CD4-positive, alpha-beta T cell treated with Interleukin-17A for 4 hours (primary cell): ENCODE data around the gene RHO.

ENCODE experiments used
- DNase-seq: peaks from one replicate; pipeline ENCODE4 v3.0.0-alpha.2; 2020; ENCODE audit warnings: mixed read lengths

RHO gene

GRCh38 chr3:129548104-129548965, 19.9 kb downstream of the RHO start:
- no peak for DNase-seq

- no peak for DNase-seq
Measured at GRCh38 chr3:129549006-129549800, 20.8 kb downstream of the RHO start.

- no peak for DNase-seq
Measured at GRCh38 chr3:129549805-129550204, 21.4 kb downstream of the RHO start.

GRCh38 chr3:129552287-129553050, 24.0 kb downstream of the RHO start:
- no peak for DNase-seq

- no peak for DNase-seq
Measured at GRCh38 chr3:129553171-129553570, 24.7 kb downstream of the RHO start.

GRCh38 chr3:129553719-129554118, 25.3 kb downstream of the RHO start:
- peak; percentile 24 for DNase-seq

GRCh38 chr3:129554356-129555152, 26.1 kb downstream of the RHO start:
- DNase-seq = no peak

GRCh38 chr3:129555153-129555550, 26.7 kb downstream of the RHO start:
- no peak for DNase-seq

- DNase-seq = no peak
Measured at GRCh38 chr3:129555616-129556357, 27.3 kb downstream of the RHO start.

- no peak for DNase-seq
Measured at GRCh38 chr3:129556358-129556695, 27.9 kb downstream of the RHO start.

- no peak for DNase-seq
Measured at GRCh38 chr3:129556890-129557547, 28.6 kb downstream of the RHO start.

- no peak for DNase-seq
Measured at GRCh38 chr3:129557548-129557894, 29.1 kb downstream of the RHO start.

GRCh38 chr3:129558081-129558771, 29.8 kb downstream of the RHO start:
- no peak for DNase-seq

- no peak for DNase-seq
Measured at GRCh38 chr3:129558772-129559564, 30.5 kb downstream of the RHO start.

- no peak for DNase-seq
Measured at GRCh38 chr3:129559565-129560079, 31.2 kb downstream of the RHO start.

- DNase-seq = no peak
Measured at GRCh38 chr3:129560269-129560787, 31.9 kb downstream of the RHO start.

GRCh38 chr3:129560911-129561594, 32.6 kb downstream of the RHO start:
- DNase-seq = no peak

- no peak for DNase-seq
Measured at GRCh38 chr3:129561619-129562248, 33.3 kb downstream of the RHO start.
